PC-3 (cell line): ENCODE data around the gene ZFAND6. TPM values are rescaled to one million over a fixed set of nuclear protein-coding genes. Genes with fewer than 3 reads are reported as not detected.

Experiments used
- ATAC-seq: fragments of 200-7000 bp; cut with Tn5 transposase; 2 replicates; pipeline ENCODE4 v1.9.1; 2020; ENCODE audit warnings: mild to moderate bottlenecking, moderate library complexity
- BruUV-seq: library from RNA; stranded (reverse); fragments of 400-500 nt; replicated peaks from 2 replicates; lab custom pipeline; 2021; lab: Mats Ljungman, UMichigan
- CTCF ChIA-PET: fragments of 300-600 bp; sonication (Branson Sonifier 250); formaldehyde crosslinking; loops from one replicate; lab custom pipeline; 2022; ENCODE audit warnings: antibody characterized with exemption; lab: Charles Lee
- POLR2A ChIA-PET: fragments of 300-600 bp; sonication (Branson Sonifier 250); formaldehyde crosslinking; loops from one replicate; lab custom pipeline; 2022; ENCODE audit warnings: antibody characterized with exemption; ENCODE audit not compliant: unreplicated experiment; lab: Charles Lee
- DNase-seq: peaks from one replicate; pipeline ENCODE4 v3.0.0-alpha.2; 2015
- H2AFZ ChIP-seq: fragments of 300-600 bp; sonication (generic); 2 replicates; pipeline ENCODE4 v1.6.0; 2016; ENCODE audit warnings: antibody characterized with exemption, low read length
- H3F3A ChIP-seq: fragments of 300-600 bp; sonication (generic); one replicate; pipeline ENCODE4 v1.6.0; 2017; ENCODE audit warnings: antibody characterized with exemption, low read length, control low read depth, mild to moderate bottlenecking; ENCODE audit not compliant: unreplicated experiment
- H3K27ac ChIP-seq: fragments of 300-600 bp; sonication (generic); 2 replicates; pipeline ENCODE4 v1.5.1; 2016; ENCODE audit warnings: mild to moderate bottlenecking, low read length
- H3K27me3 ChIP-seq: fragments of 300-600 bp; sonication (generic); 2 replicates; pipeline ENCODE4 v1.6.1; 2016; ENCODE audit warnings: low read length, mixed read lengths
- H3K36me3 ChIP-seq: fragments of 300-600 bp; sonication (generic); 2 replicates; pipeline ENCODE4 v1.6.1; 2016; ENCODE audit warnings: low read depth, mixed run types, low read length, mixed read lengths
- H3K4me1 ChIP-seq: fragments of 300-600 bp; sonication (generic); 2 replicates; pipeline ENCODE4 v1.5.1; 2016; ENCODE audit warnings: low read length; ENCODE audit not compliant: insufficient read depth
- H3K4me2 ChIP-seq: fragments of 300-600 bp; sonication (generic); 2 replicates; pipeline ENCODE4 v1.6.0; 2016; ENCODE audit warnings: low read length
- H3K4me3 ChIP-seq: fragments of 300-600 bp; sonication (generic); 2 replicates; pipeline ENCODE4 v1.5.1; 2016; ENCODE audit warnings: mild to moderate bottlenecking, low read length, mixed read lengths
- H3K79me2 ChIP-seq: fragments of 300-600 bp; sonication (generic); 2 replicates; pipeline ENCODE4 v1.6.1; 2017; ENCODE audit warnings: low read length, mixed read lengths
- H3K9ac ChIP-seq: fragments of 300-600 bp; sonication (generic); 2 replicates; pipeline ENCODE4 v1.6.0; 2016; ENCODE audit warnings: mild to moderate bottlenecking, low read length
- H3K9me2 ChIP-seq: fragments of 300-600 bp; sonication (generic); replicated peaks from 2 replicates; pipeline ENCODE4 v1.6.1; 2016; ENCODE audit warnings: mixed run types, low read length, mixed read lengths
- H3K9me3 ChIP-seq: fragments of 300-600 bp; sonication (generic); 2 replicates; pipeline ENCODE4 v1.6.1; 2016; ENCODE audit warnings: low read length, mixed read lengths
- H4K20me1 ChIP-seq: fragments of 300-600 bp; sonication (generic); 2 replicates; pipeline ENCODE4 v1.6.1; 2016; ENCODE audit warnings: low read length, mixed read lengths
- EZH2 ChIP-seq: fragments of 300-600 bp; sonication (generic); IDR thresholded peaks from one replicate; pipeline ENCODE4 v1.6.1; 2017; ENCODE audit warnings: antibody characterized with exemption, mild to moderate bottlenecking, low read length; ENCODE audit not compliant: unreplicated experiment
- EZH2phosphoT487 ChIP-seq: fragments of 300-600 bp; sonication (generic); IDR thresholded peaks from 2 replicates; pipeline ENCODE4 v1.6.1; 2018; ENCODE audit warnings: mild to moderate bottlenecking, antibody characterized with exemption, low read length, borderline replicate concordance
- intact Hi-C: fragments of 100-400 bp; cut with micrococcal nuclease; formaldehyde crosslinking; loops from 2 replicates; pipeline ENCODE4 v1.9.0; 2023
- total RNA-seq: library from RNA; depleted of rRNA; stranded (reverse); fragments of >200 nt; gene quantifications from 2 replicates; pipeline ENCODE4 v1.2.3, GENCODE V29; 2014
- TF ChIP-seq, protein P1 (sequence below): fragments of 300-600 bp; sonication (generic); conservative IDR thresholded peaks from 2 replicates; pipeline ENCODE4 v1.5.1; 2017; ENCODE audit warnings: antibody characterized with exemption, low read depth, mild to moderate bottlenecking, low read length

ZFAND6 gene
- total RNA-seq, 1 experiment from 2014 or later: 96.6 TPM

DNA sequence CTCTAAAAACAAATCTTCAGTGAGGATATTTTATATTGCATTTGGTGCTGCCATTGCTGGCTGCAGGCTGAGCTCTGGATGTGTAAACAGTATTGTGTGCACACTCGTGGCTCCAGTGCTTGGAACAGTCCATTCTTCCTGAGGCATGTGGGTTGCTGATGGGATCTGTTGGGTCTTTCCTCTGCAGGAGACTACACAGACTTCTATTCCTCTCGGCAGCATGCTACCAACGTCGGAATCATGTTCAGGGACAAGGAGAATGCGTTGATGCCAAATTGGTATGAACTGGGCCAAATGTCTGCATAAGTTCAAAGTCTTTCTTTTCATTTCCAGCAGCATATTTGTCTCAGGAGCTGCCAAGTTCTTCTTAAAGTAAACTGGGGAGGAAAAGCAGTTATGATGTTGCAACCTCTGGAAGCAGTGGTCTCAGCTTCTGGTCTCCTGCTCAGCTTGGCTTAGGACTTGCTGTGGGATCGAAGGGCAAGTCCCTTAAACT lies 102.6 kb downstream of the ZFAND6 start:
- Histone ChIP-seq H3K36me3 (peaks cover 24% of the 10 kb centered on the region), H3K4me1 (peaks cover 17% of the 10 kb centered on the region), H3K4me3 (no peak overlapping the region), H3K9me3 (no peaks in the 10 kb centered on the region), H3K79me2 (no peaks in the 10 kb centered on the region), H3K27me3 (no peaks in the 10 kb centered on the region), H3K9ac (no peak overlapping the region), H2AFZ (no peak overlapping the region), H4K20me1 (no peaks in the 10 kb centered on the region), H3F3A (no peaks in the 10 kb centered on the region), H3K27ac (no peak overlapping the region), H3K9me2 (no peaks in the 10 kb centered on the region), H3K4me2 (no peak overlapping the region)
- POLR2A ChIA-PET: no interaction called here
- no TSS peak for BruUV-seq
- TF ChIP-seq EZH2 (no peak), EZH2phosphoT487 (no peak)
- TF ChIP-seq, protein P1, sequence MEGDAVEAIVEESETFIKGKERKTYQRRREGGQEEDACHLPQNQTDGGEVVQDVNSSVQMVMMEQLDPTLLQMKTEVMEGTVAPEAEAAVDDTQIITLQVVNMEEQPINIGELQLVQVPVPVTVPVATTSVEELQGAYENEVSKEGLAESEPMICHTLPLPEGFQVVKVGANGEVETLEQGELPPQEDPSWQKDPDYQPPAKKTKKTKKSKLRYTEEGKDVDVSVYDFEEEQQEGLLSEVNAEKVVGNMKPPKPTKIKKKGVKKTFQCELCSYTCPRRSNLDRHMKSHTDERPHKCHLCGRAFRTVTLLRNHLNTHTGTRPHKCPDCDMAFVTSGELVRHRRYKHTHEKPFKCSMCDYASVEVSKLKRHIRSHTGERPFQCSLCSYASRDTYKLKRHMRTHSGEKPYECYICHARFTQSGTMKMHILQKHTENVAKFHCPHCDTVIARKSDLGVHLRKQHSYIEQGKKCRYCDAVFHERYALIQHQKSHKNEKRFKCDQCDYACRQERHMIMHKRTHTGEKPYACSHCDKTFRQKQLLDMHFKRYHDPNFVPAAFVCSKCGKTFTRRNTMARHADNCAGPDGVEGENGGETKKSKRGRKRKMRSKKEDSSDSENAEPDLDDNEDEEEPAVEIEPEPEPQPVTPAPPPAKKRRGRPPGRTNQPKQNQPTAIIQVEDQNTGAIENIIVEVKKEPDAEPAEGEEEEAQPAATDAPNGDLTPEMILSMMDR: no peak
- CTCF ChIA-PET: no interaction called here
- no peak for DNase-seq
- no peak for ATAC-seq
- intact Hi-C loops: no loop called here

DNA sequence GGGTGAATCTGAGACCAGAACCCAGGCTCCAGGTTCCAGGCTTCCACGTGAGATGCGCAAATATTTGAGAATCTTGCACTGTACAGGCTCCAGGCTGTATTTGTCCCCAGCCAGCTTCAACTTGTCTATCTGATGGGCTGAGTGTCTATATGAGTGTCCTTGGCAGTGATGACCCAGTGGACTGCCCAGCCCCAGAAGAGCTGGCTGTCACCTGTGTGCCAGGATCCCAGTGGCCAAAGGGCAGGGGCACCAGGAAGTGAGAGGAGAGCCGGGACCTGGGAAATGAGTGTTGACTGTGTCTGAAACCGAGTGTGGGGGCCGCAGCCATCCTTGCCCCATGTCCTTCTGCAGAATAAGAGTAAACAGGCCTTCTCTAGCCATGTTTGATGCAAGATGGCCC lies 103.7 kb downstream of the ZFAND6 start:
- intact Hi-C loops: no loop called here
- Histone ChIP-seq H3K4me3 (no peak overlapping the region), H3K79me2 (no peaks in the 10 kb centered on the region), H2AFZ (no peak overlapping the region), H3K27ac (no peak overlapping the region), H3K27me3 (no peaks in the 10 kb centered on the region), H4K20me1 (no peaks in the 10 kb centered on the region), H3F3A (no peaks in the 10 kb centered on the region), H3K4me1 (peaks cover 17% of the 10 kb centered on the region), H3K9ac (no peak overlapping the region), H3K4me2 (no peak overlapping the region), H3K9me3 (no peaks in the 10 kb centered on the region), H3K9me2 (no peaks in the 10 kb centered on the region), H3K36me3 (peaks cover 24% of the 10 kb centered on the region)
- TF ChIP-seq EZH2phosphoT487 (no peak), EZH2 (no peak)
- TF ChIP-seq, protein P1: no peak
- no peak for DNase-seq
- BruUV-seq: no TSS peak
- POLR2A ChIA-PET: no interaction called here
- ATAC-seq: no peak
- CTCF ChIA-PET: no interaction called here

DNA sequence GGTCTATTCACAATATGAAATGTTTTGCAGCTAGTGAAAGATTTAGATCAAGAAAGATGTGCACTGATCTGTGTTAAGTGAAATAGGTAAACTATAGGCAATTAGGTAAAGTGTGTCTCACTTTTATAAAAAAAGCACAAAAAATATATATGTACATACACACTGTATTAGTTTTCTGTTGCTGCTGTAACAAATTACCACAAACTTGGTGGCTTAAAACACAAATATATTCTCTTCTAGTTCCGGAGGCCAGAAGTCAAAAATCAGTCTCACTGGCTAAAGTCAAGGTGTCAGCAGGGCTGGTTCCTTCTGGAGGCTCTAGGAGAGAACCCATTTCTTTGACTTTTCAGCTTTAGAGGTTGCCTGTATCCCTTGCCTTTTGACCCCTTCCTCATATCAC lies 104.4 kb downstream of the ZFAND6 start:
- no peaks in the 10 kb centered on the region for H3K27me3 ChIP-seq
- no peaks in the 10 kb centered on the region for H4K20me1 ChIP-seq
- POLR2A ChIA-PET: no interaction called here
- no peaks in the 10 kb centered on the region for H3K9me3 ChIP-seq
- no peak for TF ChIP-seq EZH2phosphoT487
- TF ChIP-seq EZH2: no peak
- TF ChIP-seq, protein P1: no peak
- H3K79me2 ChIP-seq: no peaks in the 10 kb centered on the region
- no peaks in the 10 kb centered on the region for H3K9me2 ChIP-seq
- no peak overlapping the region for H2AFZ ChIP-seq
- no peak overlapping the region for H3K4me3 ChIP-seq
- intact Hi-C loops: no loop called here
- no TSS peak for BruUV-seq
- no peaks in the 10 kb centered on the region for H3F3A ChIP-seq
- ATAC-seq (no peak), DNase-seq (no peak)
- peaks cover 17% of the 10 kb centered on the region for H3K4me1 ChIP-seq
- H3K9ac ChIP-seq: no peak overlapping the region
- no peak overlapping the region for H3K27ac ChIP-seq
- CTCF ChIA-PET: no interaction called here
- H3K4me2 ChIP-seq: no peak overlapping the region
- peaks cover 19% of the 10 kb centered on the region for H3K36me3 ChIP-seq
